NB4 (cell line): ENCODE results near the gene KNL1.

Experiments used
- POLR2A ChIP-seq: IDR thresholded peaks from 2 replicates; pipeline ENCODE4 v1.6.1; 2011; ENCODE audit warnings: mild to moderate bottlenecking; ENCODE audit not compliant: insufficient read length; ENCODE audit errors: extremely low read depth
- TF ChIP-seq, protein P1 (sequence below): IDR thresholded peaks from one replicate; pipeline ENCODE4 v1.5.1; 2012; ENCODE audit warnings: low read depth, low read length

- TF ChIP-seq, protein P1, sequence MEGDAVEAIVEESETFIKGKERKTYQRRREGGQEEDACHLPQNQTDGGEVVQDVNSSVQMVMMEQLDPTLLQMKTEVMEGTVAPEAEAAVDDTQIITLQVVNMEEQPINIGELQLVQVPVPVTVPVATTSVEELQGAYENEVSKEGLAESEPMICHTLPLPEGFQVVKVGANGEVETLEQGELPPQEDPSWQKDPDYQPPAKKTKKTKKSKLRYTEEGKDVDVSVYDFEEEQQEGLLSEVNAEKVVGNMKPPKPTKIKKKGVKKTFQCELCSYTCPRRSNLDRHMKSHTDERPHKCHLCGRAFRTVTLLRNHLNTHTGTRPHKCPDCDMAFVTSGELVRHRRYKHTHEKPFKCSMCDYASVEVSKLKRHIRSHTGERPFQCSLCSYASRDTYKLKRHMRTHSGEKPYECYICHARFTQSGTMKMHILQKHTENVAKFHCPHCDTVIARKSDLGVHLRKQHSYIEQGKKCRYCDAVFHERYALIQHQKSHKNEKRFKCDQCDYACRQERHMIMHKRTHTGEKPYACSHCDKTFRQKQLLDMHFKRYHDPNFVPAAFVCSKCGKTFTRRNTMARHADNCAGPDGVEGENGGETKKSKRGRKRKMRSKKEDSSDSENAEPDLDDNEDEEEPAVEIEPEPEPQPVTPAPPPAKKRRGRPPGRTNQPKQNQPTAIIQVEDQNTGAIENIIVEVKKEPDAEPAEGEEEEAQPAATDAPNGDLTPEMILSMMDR, result no peak
- TF ChIP-seq POLR2A, result peak; percentile 63
These were observed at the start of gene KNL1 for GRCh38 chr15:40593588-40594428.
